PC-3 (cell line): ENCODE results near the gene PRSS56. TPM values are rescaled to one million over a fixed set of nuclear protein-coding genes. Genes with fewer than 3 reads are reported as not detected.

Experiments used
- ATAC-seq: fragments of 200-7000 bp; cut with Tn5 transposase; 2 replicates; pipeline ENCODE4 v1.9.1; 2020; ENCODE audit warnings: mild to moderate bottlenecking, moderate library complexity
- Bru-seq: library from RNA; stranded (reverse); fragments of 400-500 nt; gene quantifications from one replicate; lab custom pipeline; 2021; lab: Mats Ljungman, UMichigan
- BruChase-seq, 2 experiments: library from RNA; stranded (reverse); fragments of 400-500 nt; gene quantifications; one replicate each; lab custom pipeline; 2021; lab: Mats Ljungman, UMichigan
- BruUV-seq: library from RNA; stranded (reverse); fragments of 400-500 nt; replicated peaks from 2 replicates; lab custom pipeline; 2021; lab: Mats Ljungman, UMichigan
- CTCF ChIA-PET: fragments of 300-600 bp; sonication (Branson Sonifier 250); formaldehyde crosslinking; loops from one replicate; lab custom pipeline; 2022; ENCODE audit warnings: antibody characterized with exemption; lab: Charles Lee
- POLR2A ChIA-PET: fragments of 300-600 bp; sonication (Branson Sonifier 250); formaldehyde crosslinking; loops from one replicate; lab custom pipeline; 2022; ENCODE audit warnings: antibody characterized with exemption; ENCODE audit not compliant: unreplicated experiment; lab: Charles Lee
- DNase-seq: peaks from one replicate; pipeline ENCODE4 v3.0.0-alpha.2; 2015
- H2AFZ ChIP-seq: fragments of 300-600 bp; sonication (generic); 2 replicates; pipeline ENCODE4 v1.6.0; 2016; ENCODE audit warnings: antibody characterized with exemption, low read length
- H3F3A ChIP-seq: fragments of 300-600 bp; sonication (generic); one replicate; pipeline ENCODE4 v1.6.0; 2017; ENCODE audit warnings: antibody characterized with exemption, low read length, control low read depth, mild to moderate bottlenecking; ENCODE audit not compliant: unreplicated experiment
- H3K27ac ChIP-seq: fragments of 300-600 bp; sonication (generic); 2 replicates; pipeline ENCODE4 v1.5.1; 2016; ENCODE audit warnings: mild to moderate bottlenecking, low read length
- H3K27me3 ChIP-seq: fragments of 300-600 bp; sonication (generic); 2 replicates; pipeline ENCODE4 v1.6.1; 2016; ENCODE audit warnings: low read length, mixed read lengths
- H3K36me3 ChIP-seq: fragments of 300-600 bp; sonication (generic); 2 replicates; pipeline ENCODE4 v1.6.1; 2016; ENCODE audit warnings: low read depth, mixed run types, low read length, mixed read lengths
- H3K4me1 ChIP-seq: fragments of 300-600 bp; sonication (generic); 2 replicates; pipeline ENCODE4 v1.5.1; 2016; ENCODE audit warnings: low read length; ENCODE audit not compliant: insufficient read depth
- H3K4me2 ChIP-seq: fragments of 300-600 bp; sonication (generic); 2 replicates; pipeline ENCODE4 v1.6.0; 2016; ENCODE audit warnings: low read length
- H3K4me3 ChIP-seq: fragments of 300-600 bp; sonication (generic); 2 replicates; pipeline ENCODE4 v1.5.1; 2016; ENCODE audit warnings: mild to moderate bottlenecking, low read length, mixed read lengths
- H3K79me2 ChIP-seq: fragments of 300-600 bp; sonication (generic); 2 replicates; pipeline ENCODE4 v1.6.1; 2017; ENCODE audit warnings: low read length, mixed read lengths
- H3K9ac ChIP-seq: fragments of 300-600 bp; sonication (generic); 2 replicates; pipeline ENCODE4 v1.6.0; 2016; ENCODE audit warnings: mild to moderate bottlenecking, low read length
- H3K9me2 ChIP-seq: fragments of 300-600 bp; sonication (generic); replicated peaks from 2 replicates; pipeline ENCODE4 v1.6.1; 2016; ENCODE audit warnings: mixed run types, low read length, mixed read lengths
- H3K9me3 ChIP-seq: fragments of 300-600 bp; sonication (generic); 2 replicates; pipeline ENCODE4 v1.6.1; 2016; ENCODE audit warnings: low read length, mixed read lengths
- H4K20me1 ChIP-seq: fragments of 300-600 bp; sonication (generic); 2 replicates; pipeline ENCODE4 v1.6.1; 2016; ENCODE audit warnings: low read length, mixed read lengths
- EZH2 ChIP-seq: fragments of 300-600 bp; sonication (generic); IDR thresholded peaks from one replicate; pipeline ENCODE4 v1.6.1; 2017; ENCODE audit warnings: antibody characterized with exemption, mild to moderate bottlenecking, low read length; ENCODE audit not compliant: unreplicated experiment
- EZH2phosphoT487 ChIP-seq: fragments of 300-600 bp; sonication (generic); IDR thresholded peaks from 2 replicates; pipeline ENCODE4 v1.6.1; 2018; ENCODE audit warnings: mild to moderate bottlenecking, antibody characterized with exemption, low read length, borderline replicate concordance
- intact Hi-C: fragments of 100-400 bp; cut with micrococcal nuclease; formaldehyde crosslinking; loops from 2 replicates; pipeline ENCODE4 v1.9.0; 2023
- long read RNA-seq: library from polyadenylated mRNA; unstranded; transcript quantifications from one replicate; pipeline ENCODE4 v2.0.0, GENCODE V29; 2021; ENCODE audit not compliant: unreplicated experiment
- total RNA-seq: library from RNA; depleted of rRNA; stranded (reverse); fragments of >200 nt; gene quantifications from 2 replicates; pipeline ENCODE4 v1.2.3, GENCODE V29; 2014; rRNA removed
- TF ChIP-seq, protein P1 (sequence below): fragments of 300-600 bp; sonication (generic); conservative IDR thresholded peaks from 2 replicates; pipeline ENCODE4 v1.5.1; 2017; ENCODE audit warnings: antibody characterized with exemption, low read depth, mild to moderate bottlenecking, low read length

PRSS56 gene
- total RNA-seq (not detected in 2 replicates), Bru-seq, nascent RNA (not detected), BruChase-seq, experiment 1, labeled RNA remaining after a 6-hour chase (not detected), BruChase-seq, experiment 2, labeled RNA remaining after a 2-hour chase (percentile 8 among the genes with signal in this experiment)
- long read RNA-seq, result 0 reads

GRCh38 chr2:232519581-232520438 is at the start of gene PRSS56:
TSS of gene PRSS56 (plus strand) at chr2:232520388. CDS start at chr2:232520599, 211 bp downstream.
- no peak within 1 kb of the TSS for H3K27ac ChIP-seq
- CTCF ChIA-PET, result no interaction called here
- no peaks in the 10 kb centered on the region for H3K79me2 ChIP-seq
- BruUV-seq, result no TSS peak
- H3K4me3 ChIP-seq, result no peak within 1 kb of the TSS
- ATAC-seq (no peak), DNase-seq (no peak)
- H2AFZ ChIP-seq, result no peak within 1 kb of the TSS
- H3K4me2 ChIP-seq, result no peak within 1 kb of the TSS
- peaks cover 26% of the 10 kb centered on the region for H3K27me3 ChIP-seq
- no peaks in the 10 kb centered on the region for H3K9me3 ChIP-seq
- no peak within 1 kb of the TSS for H3K9ac ChIP-seq
- no peaks in the 10 kb centered on the region for H3K4me1 ChIP-seq
- H3K36me3 ChIP-seq, result no peaks in the 10 kb centered on the region
- no peaks in the 10 kb centered on the region for H4K20me1 ChIP-seq
- no peaks in the 10 kb centered on the region for H3K9me2 ChIP-seq
- no peaks in the 10 kb centered on the region for H3F3A ChIP-seq
- intact Hi-C loops, result no loop called here
- POLR2A ChIA-PET, result no interaction called here
- no peak for TF ChIP-seq EZH2
- no peak for TF ChIP-seq EZH2phosphoT487
- TF ChIP-seq, protein P1, sequence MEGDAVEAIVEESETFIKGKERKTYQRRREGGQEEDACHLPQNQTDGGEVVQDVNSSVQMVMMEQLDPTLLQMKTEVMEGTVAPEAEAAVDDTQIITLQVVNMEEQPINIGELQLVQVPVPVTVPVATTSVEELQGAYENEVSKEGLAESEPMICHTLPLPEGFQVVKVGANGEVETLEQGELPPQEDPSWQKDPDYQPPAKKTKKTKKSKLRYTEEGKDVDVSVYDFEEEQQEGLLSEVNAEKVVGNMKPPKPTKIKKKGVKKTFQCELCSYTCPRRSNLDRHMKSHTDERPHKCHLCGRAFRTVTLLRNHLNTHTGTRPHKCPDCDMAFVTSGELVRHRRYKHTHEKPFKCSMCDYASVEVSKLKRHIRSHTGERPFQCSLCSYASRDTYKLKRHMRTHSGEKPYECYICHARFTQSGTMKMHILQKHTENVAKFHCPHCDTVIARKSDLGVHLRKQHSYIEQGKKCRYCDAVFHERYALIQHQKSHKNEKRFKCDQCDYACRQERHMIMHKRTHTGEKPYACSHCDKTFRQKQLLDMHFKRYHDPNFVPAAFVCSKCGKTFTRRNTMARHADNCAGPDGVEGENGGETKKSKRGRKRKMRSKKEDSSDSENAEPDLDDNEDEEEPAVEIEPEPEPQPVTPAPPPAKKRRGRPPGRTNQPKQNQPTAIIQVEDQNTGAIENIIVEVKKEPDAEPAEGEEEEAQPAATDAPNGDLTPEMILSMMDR, result no peak

DNA sequence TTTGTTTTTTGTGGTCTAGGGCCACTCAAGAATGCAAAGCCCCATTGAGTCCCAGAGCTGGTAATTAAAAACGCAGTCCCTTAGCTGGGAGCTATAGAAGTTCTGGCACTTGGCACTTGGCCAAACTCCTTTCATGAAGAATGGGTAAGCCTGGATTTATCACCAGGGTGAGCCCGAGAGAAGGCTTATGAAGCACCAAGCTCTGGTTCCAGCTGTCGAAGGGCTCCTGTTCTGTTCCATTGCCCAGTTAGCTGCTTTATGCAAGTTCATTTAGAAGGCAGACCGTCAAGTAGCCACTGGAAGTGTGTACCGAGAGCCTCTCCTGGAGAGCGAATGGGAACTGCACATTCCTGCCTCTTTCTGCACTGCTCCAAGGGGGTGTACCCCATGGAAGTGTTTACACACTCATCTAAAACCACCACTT is 46.7 kb upstream of the PRSS56 start:
- Histone ChIP-seq H3K4me3 (no peak overlapping the region), H2AFZ (no peak overlapping the region), H3K9ac (no peak overlapping the region), H3K79me2 (no peaks in the 10 kb centered on the region), H3K9me2 (no peaks in the 10 kb centered on the region), H3K27me3 (peaks cover 58% of the 10 kb centered on the region), H3K4me1 (no peaks in the 10 kb centered on the region), H3K27ac (no peak overlapping the region), H3F3A (no peaks in the 10 kb centered on the region), H3K36me3 (no peaks in the 10 kb centered on the region), H3K4me2 (no peak overlapping the region), H4K20me1 (no peaks in the 10 kb centered on the region), H3K9me3 (no peaks in the 10 kb centered on the region)
- ChIA-PET POLR2A (interaction anchor here (0.6 kb wide), 1 partner anchor 658 kb away, joined by 4 read pairs; no protein-coding TSS in a partner anchor), CTCF (no interaction called here)
- ATAC-seq, result no peak
- intact Hi-C loops, result no loop called here
- BruUV-seq, result no TSS peak
- peak; percentile 3 for DNase-seq
- TF ChIP-seq EZH2phosphoT487 (no peak), EZH2 (no peak)
- TF ChIP-seq, protein P1, result no peak

DNA sequence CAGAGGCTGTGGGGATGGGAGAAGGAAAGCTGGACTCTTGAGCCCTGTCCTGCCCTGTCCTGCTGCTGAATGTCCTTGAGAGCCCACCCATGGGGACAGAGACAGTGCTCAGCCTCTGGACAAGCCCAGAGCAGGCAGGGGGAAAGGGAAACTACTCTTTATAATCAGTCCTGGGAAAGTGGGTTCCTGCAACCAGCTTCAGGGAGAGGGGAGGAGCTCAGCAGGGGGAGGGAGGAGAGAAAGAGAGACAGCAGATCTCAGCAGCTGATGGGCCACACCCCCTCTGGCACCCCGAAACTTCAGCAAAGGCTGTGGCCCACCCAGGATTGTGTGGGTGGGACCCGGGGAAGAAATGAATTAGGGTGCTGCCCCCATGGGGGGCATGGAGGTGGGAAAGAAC is 44.1 kb upstream of the PRSS56 start:
- ChIA-PET POLR2A (no interaction called here), CTCF (no interaction called here)
- no TSS peak for BruUV-seq
- intact Hi-C loops, result no loop called here
- Histone ChIP-seq H3K27me3 (peaks cover 41% of the 10 kb centered on the region), H3K4me3 (no peak overlapping the region), H3K79me2 (no peaks in the 10 kb centered on the region), H3K27ac (no peak overlapping the region), H3K4me1 (no peaks in the 10 kb centered on the region), H3K36me3 (no peaks in the 10 kb centered on the region), H4K20me1 (no peaks in the 10 kb centered on the region), H3K4me2 (no peak overlapping the region), H3F3A (no peaks in the 10 kb centered on the region), H3K9me2 (no peaks in the 10 kb centered on the region), H3K9me3 (no peaks in the 10 kb centered on the region), H2AFZ (no peak overlapping the region), H3K9ac (no peak overlapping the region)
- DNase-seq, result no peak
- TF ChIP-seq, protein P1, result no peak
- TF ChIP-seq EZH2 (no peak), EZH2phosphoT487 (no peak)
- no peak for ATAC-seq
